ENCODE data around the gene HOXB9.

The HOXB9 gene

DNA sequence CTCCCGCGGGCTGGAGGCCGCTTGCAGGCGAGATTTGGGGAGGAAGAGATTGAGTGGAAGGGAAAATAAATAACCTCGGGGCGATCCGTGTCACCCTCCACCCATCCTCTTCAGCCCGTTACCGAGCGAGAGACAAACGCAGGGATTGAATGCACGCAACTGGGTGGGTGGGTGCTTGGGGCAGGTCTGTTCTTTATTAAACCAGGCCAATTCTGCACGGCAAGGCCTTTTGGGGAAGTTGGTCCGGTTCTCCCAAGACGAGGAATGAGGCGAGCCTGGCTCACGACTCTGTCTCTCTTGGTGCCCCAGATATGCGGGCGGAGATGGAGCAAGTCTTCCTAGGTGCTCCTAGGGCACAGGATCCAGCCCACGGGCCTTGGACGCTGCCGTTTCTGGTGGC lies 14.9 kb downstream of the HOXB9 start:
- peaks cover 67% of the 10 kb centered on the region for H3K27me3 ChIP-seq (ENCODE audit: insufficient read depth, poor library complexity, severe bottlenecking)
- DNase-seq (ENCODE audit: low read depth in 1 of 2, low spot score in 1 of 2): no peak
- TF ChIP-seq GABPA (IDR thresholded peaks at IDR 0.05; ENCODE audit: low read depth) (no peak), POLR2AphosphoS5 (IDR thresholded peaks at IDR 0.05; ENCODE audit: low read depth) (no peak), SPI1 (IDR thresholded peaks at IDR 0.05; ENCODE audit: borderline replicate concordance, low read depth) (no peak), CTCF (IDR thresholded peaks at IDR 0.05; ENCODE audit: insufficient read depth, low read length) (no peak)
- TF ChIP-seq, protein P1, sequence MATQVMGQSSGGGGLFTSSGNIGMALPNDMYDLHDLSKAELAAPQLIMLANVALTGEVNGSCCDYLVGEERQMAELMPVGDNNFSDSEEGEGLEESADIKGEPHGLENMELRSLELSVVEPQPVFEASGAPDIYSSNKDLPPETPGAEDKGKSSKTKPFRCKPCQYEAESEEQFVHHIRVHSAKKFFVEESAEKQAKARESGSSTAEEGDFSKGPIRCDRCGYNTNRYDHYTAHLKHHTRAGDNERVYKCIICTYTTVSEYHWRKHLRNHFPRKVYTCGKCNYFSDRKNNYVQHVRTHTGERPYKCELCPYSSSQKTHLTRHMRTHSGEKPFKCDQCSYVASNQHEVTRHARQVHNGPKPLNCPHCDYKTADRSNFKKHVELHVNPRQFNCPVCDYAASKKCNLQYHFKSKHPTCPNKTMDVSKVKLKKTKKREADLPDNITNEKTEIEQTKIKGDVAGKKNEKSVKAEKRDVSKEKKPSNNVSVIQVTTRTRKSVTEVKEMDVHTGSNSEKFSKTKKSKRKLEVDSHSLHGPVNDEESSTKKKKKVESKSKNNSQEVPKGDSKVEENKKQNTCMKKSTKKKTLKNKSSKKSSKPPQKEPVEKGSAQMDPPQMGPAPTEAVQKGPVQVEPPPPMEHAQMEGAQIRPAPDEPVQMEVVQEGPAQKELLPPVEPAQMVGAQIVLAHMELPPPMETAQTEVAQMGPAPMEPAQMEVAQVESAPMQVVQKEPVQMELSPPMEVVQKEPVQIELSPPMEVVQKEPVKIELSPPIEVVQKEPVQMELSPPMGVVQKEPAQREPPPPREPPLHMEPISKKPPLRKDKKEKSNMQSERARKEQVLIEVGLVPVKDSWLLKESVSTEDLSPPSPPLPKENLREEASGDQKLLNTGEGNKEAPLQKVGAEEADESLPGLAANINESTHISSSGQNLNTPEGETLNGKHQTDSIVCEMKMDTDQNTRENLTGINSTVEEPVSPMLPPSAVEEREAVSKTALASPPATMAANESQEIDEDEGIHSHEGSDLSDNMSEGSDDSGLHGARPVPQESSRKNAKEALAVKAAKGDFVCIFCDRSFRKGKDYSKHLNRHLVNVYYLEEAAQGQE (IDR thresholded peaks at IDR 0.05; ENCODE audit: insufficient replicate concordance, low read depth): no peak
- H3K4me3 ChIP-seq (replicated peaks; ENCODE audit: insufficient read depth, low read length): no peak overlapping the region
- no peak overlapping the region for H3K27ac ChIP-seq (replicated peaks)

DNA sequence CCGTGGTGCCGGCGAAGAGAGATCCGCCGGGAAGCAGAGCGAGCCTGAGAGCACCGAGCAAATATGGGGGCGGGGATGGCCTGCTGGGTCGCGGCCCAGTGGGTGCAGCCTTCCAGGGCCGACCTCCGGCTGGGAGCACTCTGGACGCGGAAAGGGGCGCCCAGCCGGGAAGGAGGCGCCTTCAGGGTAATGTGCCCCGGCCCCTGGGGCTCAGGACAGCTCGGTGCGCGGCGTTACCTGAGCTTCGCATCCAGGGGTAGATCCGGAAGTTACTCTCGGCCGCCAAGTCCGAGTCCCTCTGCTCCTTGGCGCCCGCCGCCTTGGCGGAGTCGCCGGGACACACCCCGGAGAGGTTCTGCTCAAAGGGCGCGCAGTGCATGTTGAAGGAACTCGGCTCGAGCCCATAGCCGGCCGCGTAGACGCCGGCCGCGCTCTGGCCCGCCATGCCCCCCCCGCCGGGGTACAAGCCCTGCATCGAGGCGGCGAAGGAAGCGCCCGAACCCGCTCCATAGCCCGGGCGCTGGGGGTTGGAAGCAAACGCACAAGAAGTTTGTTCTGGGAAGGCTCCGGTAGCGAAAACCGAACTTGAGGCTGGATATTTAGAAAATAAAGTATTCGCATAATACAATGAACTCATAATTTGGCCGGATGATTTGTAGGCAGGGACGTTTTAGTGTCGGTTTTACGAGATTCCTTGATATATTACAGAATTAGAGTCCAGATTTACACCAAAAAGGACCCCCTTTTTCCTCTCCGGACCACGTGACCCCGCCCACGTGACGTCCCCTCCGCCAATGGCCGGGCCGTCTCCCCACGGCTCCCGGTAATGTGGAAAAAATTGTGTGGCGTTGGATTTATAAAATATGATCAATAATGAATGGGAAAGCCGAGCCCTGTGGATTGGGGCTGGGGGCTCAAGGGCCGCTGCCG lies 15.6 kb downstream of the HOXB9 start, which contains the start of gene HOXB7:
TSS of gene HOXB7 (minus strand) at position 736 of the 930 bp plus-strand sequence. CDS start at position 637, 99 bp downstream.
- DNase-seq (ENCODE audit: low read depth in 1 of 2, low spot score in 1 of 2): no peak
- Histone ChIP-seq H3K4me3 (replicated peaks; ENCODE audit: insufficient read depth, low read length) (no peak within 1 kb of the TSS), H3K27me3 (ENCODE audit: insufficient read depth, poor library complexity, severe bottlenecking) (peaks cover 66% of the 10 kb centered on the region), H3K27ac (replicated peaks) (no peak within 1 kb of the TSS)
- TF ChIP-seq POLR2AphosphoS5 (IDR thresholded peaks at IDR 0.05; ENCODE audit: low read depth) (no peak), SPI1 (IDR thresholded peaks at IDR 0.05; ENCODE audit: borderline replicate concordance, low read depth) (no peak), CTCF (IDR thresholded peaks at IDR 0.05; ENCODE audit: insufficient read depth, low read length) (no peak), GABPA (IDR thresholded peaks at IDR 0.05; ENCODE audit: low read depth) (no peak)
- TF ChIP-seq, protein P1 (IDR thresholded peaks at IDR 0.05; ENCODE audit: insufficient replicate concordance, low read depth): no peak

DNA sequence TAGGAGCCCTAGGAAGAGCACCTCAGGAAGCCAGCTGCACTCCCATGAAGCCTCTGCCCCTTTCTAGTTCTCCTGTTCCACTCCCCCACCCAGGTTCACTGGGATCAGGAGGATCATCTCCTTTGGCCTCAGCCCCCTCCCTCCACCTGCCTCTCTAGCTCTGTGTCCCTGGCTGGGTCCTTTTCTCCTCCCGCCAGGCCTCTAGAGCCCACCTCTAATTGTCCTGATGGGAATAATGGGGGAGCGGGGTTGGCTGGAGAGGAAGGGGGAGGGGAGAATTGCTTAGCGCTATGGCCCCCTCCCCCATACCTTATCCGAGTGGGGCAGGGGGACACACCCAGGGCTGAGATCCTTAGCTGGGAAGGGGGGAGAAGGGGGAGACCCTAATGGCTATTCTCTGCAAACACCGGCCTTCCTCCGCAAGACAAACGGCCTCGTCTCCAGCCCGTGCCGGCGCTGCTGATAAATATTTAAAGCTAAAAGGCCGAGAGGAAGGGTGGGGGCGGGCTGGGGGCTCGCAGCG lies 16.3 kb downstream of the HOXB9 start:
- Histone ChIP-seq H3K4me3 (replicated peaks; ENCODE audit: insufficient read depth, low read length) (no peak overlapping the region), H3K27ac (replicated peaks) (no peak overlapping the region), H3K27me3 (ENCODE audit: insufficient read depth, poor library complexity, severe bottlenecking) (peaks cover 66% of the 10 kb centered on the region)
- TF ChIP-seq, protein P1 (IDR thresholded peaks at IDR 0.05; ENCODE audit: insufficient replicate concordance, low read depth): no peak
- TF ChIP-seq CTCF (IDR thresholded peaks at IDR 0.05; ENCODE audit: insufficient read depth, low read length) (no peak), SPI1 (IDR thresholded peaks at IDR 0.05; ENCODE audit: borderline replicate concordance, low read depth) (no peak), POLR2AphosphoS5 (IDR thresholded peaks at IDR 0.05; ENCODE audit: low read depth) (no peak), GABPA (IDR thresholded peaks at IDR 0.05; ENCODE audit: low read depth) (no peak)
- DNase-seq (ENCODE audit: low read depth in 1 of 2, low spot score in 1 of 2): no peak
